PC-3 (cell line): Measurements from ENCODE around the gene TEAD3.

Experiments
- CTCF ChIP-seq: fragments of 300-600 bp; sonication (generic); conservative IDR thresholded peaks from 2 replicates; pipeline ENCODE4 v1.5.1; 2017; ENCODE audit warnings: antibody characterized with exemption, low read depth, mild to moderate bottlenecking, low read length
- EZH2phosphoT487 ChIP-seq: fragments of 300-600 bp; sonication (generic); IDR thresholded peaks from 2 replicates; pipeline ENCODE4 v1.6.1; 2018; ENCODE audit warnings: mild to moderate bottlenecking, antibody characterized with exemption, low read length, borderline replicate concordance

GRCh38 chr6:35516712-35517111 is 19.8 kb upstream of the TEAD3 start:
- TF ChIP-seq CTCF (no peak), EZH2phosphoT487 (no peak)
